ENCODE data around the gene ADARB2.

ADARB2 gene

GRCh38 chr10:1609648-1609970, 127.7 kb downstream of the ADARB2 start:
- no peak for DNase-seq

- DNase-seq, result no peak
Observed at GRCh38 chr10:1608851-1609647, 128.3 kb downstream of the ADARB2 start.

GRCh38 chr10:1608408-1608807, 128.9 kb downstream of the ADARB2 start:
- DNase-seq, result no peak

GRCh38 chr10:1607466-1607865, 129.9 kb downstream of the ADARB2 start:
- no peak for DNase-seq

GRCh38 chr10:1605999-1606940, 131.1 kb downstream of the ADARB2 start:
- DNase-seq, result no peak

GRCh38 chr10:1605121-1605520, 132.2 kb downstream of the ADARB2 start:
- no peak for DNase-seq

- no peak for DNase-seq
Observed at GRCh38 chr10:1604246-1604645, 133.1 kb downstream of the ADARB2 start.

GRCh38 chr10:1603181-1603580, 134.1 kb downstream of the ADARB2 start:
- DNase-seq, result no peak

GRCh38 chr10:1602037-1602484, 135.3 kb downstream of the ADARB2 start:
- no peak for DNase-seq

- DNase-seq, result no peak
Observed at GRCh38 chr10:1601406-1601805, 135.9 kb downstream of the ADARB2 start.

GRCh38 chr10:1600861-1601260, 136.5 kb downstream of the ADARB2 start:
- no peak for DNase-seq

- no peak for DNase-seq
Observed at GRCh38 chr10:1598393-1599153, 138.8 kb downstream of the ADARB2 start.

- DNase-seq, result no peak
Observed at GRCh38 chr10:1597370-1598146, 139.8 kb downstream of the ADARB2 start.

- no peak for DNase-seq
Observed at GRCh38 chr10:1596482-1597099, 140.7 kb downstream of the ADARB2 start.

- no peak for DNase-seq
Observed at GRCh38 chr10:1595726-1596125, 141.6 kb downstream of the ADARB2 start.

- no peak for DNase-seq
Observed at GRCh38 chr10:1595242-1595600, 142.1 kb downstream of the ADARB2 start.

GRCh38 chr10:1594372-1595241, 142.7 kb downstream of the ADARB2 start:
- DNase-seq, result no peak

- no peak for DNase-seq
Observed at GRCh38 chr10:1591742-1592141, 145.6 kb downstream of the ADARB2 start.

- no peak for DNase-seq
Observed at GRCh38 chr10:1591045-1591444, 146.3 kb downstream of the ADARB2 start.

GRCh38 chr10:1589257-1589656, 148.1 kb downstream of the ADARB2 start:
- no peak for DNase-seq

- no peak for DNase-seq
Observed at GRCh38 chr10:1582739-1583138, 154.6 kb downstream of the ADARB2 start.
